GM19463 (cell line): ENCODE results near the gene BTN3A1.
"Not testable (repeated sequence)": the region's sequence is repeated elsewhere in the genome, so short reads cannot be mapped to it uniquely, and the experiment has no call there.

Experiments used
- ATAC-seq: cut with Tn5 transposase; IDR thresholded peaks from one replicate; pipeline ENCODE4 v1.9.1; 2021; ENCODE audit warnings: mild to moderate bottlenecking, moderate library complexity; ENCODE audit not compliant: unreplicated experiment

Gene BTN3A1

DNA sequence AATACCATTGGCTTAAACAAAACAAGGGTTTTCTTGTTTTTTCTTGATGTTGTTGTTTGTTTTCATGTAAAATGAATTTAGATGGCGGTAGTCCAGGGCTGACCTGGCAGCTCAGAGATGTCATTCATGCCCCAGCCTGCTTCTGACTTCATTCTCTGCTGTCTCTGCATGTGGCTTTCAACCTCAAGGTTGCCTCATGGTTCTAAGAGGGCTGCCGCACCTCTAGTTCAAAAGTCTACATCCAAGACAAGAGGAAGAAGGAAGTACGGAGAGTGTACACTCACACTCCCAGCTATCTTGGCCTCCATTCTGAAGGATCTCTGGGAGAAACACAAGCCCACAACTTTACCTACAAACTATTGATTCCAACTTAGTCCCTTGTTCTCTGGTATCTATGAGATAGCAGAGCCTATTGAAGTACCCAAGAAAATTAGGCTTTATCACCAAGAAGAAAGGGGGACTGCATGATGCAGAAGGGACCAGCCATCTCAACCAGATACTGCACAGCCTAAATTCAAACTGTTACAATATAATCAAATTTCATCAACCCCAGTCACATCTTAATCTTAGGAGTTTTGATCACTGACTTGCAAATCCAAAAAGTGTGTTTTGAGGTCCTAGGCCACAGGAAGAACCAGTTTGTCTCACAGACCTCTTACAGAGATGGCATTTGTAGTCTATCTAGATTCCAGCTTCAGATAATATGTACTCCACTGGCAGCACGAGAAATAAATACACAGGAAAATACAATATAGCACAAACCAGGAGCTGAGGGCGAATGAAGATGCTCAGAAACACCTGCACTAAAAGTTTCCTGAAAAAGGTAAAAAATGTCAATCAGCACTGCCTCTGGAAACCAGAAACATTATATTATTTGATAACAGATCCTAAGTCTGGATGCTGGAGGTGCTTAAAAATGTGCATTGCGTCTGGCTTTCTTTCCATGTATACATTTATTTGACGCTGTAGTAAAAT, 37.4 kb downstream of the BTN3A1 start:
- no peak for ATAC-seq

DNA sequence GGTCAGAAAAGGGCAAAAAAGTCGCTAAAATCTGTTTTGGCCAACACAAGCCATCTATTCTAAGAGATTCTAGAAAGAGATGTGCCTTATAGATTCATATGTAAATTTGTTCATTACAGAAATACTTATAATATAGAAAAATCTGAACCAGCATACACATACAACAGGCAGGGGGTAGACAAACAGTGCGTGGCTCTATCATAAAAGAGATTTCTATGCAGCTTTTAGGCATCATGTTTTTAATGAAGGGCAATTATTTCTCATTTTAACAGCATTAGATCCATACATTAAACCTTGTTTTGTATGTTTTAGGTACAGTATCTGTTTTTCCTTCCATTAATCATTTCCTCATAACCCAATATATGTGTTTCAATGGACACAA, 38.9 kb downstream of the BTN3A1 start:
- ATAC-seq: no peak

DNA sequence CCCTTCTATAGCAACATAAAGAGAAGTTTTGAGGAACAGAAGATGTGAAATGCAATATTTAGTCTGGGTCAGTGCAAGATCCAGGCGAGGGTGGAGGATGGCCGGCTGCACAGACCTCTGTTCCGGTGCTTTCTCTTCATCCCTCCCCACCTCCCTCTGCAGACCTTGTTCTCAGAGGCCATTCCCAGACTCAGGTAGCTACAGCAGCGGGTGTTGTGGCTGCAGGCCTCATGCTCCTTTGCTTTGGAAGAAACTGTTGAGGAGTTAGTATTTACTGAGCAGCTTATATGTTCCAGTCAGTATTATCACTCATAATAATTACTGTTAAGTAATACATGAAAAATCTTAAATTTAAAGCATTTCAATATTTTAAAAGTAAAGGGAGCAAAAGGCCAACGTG, 39.9 kb downstream of the BTN3A1 start:
- ATAC-seq: no peak

DNA sequence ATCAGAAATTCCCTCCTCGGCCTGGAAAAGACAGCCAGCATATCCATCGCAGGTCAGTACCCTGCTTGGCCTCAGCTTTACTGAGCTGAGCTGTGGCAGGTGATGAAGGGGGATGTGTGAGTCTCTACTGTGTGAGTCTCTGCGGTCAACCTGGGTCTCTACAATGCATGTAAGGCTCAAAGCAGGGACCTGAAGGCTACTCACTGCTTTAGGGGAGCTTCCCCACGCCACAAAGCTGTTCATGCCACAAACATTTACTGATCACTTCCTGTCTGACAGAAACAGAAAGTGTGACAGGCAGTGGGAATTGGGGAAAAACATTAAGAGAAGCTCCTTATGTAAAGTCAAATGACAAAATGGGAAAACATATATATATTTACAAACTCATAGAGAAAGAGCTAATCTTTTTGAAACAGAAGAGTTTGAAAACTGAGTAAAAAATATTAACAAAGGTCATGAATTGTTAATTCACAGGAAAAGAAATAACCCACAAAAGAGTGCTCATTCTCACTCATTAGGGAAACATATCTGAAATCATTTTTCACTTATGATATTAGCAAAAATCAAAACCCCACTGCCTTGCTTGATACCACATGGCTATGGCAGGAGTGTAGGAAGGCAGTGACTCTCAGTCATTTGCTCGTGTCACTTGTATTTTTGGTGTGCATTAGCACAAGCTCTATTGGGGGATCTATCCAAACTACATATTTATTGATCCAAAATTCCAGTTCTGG, 44.0 kb downstream of the BTN3A1 start:
- ATAC-seq: peak; percentile 92

DNA sequence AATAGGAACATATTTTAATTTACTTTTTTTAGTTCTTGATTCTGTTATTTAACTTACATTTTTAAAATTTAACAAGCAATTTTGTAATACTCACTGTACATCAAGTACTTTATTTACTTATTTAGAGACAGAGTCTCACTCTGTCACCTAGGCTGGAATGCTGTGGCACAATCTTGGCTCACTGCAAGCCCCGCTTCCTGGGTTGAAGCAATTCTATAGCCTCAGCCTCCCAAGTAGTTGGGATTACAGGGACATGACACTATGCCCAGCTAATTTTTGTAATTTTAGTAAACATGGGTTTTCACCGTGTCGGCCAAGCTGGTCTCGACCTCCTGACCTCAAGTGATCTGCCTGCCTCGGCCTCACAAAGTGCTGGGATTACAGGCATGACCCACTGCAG, 45.2 kb downstream of the BTN3A1 start:
- ATAC-seq: no peak

DNA sequence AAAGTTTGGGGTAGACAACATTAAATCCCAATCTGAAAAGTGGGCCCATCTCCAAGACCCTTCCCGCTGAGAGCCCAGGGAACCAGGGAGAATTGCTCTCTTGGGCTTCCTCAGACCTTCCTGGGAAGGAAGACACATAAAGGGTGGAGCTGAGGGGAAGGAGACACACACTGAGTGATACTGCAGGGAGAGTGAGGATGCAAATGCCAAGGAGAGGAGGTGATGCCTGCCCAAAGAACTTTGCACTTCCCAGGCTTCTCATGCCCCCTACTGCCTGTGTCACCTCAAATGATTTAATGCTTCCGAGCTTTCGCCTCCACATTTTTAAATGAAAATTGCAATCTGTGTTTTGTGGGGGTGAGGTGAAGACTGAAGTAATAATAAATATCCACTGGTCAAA, 48.2 kb downstream of the BTN3A1 start:
- ATAC-seq: no peak

DNA sequence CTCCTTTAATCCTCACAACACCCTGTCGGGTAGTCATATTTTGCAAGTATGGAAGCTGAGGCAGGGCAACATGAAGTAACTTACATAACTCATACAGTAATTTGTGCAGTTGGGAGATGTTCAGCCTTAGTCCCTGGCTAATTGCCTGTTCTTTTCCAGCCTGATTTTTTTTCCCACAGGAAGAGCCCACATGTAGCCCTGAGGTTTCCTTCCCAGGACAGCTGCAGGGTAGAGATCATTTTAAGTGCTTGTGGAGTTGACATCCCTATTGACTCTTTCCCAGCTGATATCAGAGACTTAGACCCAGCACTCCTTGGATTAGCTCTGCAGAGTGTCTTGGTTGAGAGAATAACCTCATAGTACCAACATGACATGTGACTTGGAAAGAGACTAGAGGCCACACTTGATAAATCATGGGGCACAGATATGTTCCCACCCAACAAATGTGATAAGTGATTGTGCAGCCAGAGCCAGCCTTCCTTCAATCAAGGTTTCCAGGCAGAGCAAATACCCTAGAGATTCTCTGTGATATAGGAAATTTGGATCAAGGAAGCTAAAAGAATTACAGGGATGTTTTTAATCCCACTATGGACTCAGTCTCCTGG, 50.7 kb downstream of the BTN3A1 start:
- no peak for ATAC-seq

DNA sequence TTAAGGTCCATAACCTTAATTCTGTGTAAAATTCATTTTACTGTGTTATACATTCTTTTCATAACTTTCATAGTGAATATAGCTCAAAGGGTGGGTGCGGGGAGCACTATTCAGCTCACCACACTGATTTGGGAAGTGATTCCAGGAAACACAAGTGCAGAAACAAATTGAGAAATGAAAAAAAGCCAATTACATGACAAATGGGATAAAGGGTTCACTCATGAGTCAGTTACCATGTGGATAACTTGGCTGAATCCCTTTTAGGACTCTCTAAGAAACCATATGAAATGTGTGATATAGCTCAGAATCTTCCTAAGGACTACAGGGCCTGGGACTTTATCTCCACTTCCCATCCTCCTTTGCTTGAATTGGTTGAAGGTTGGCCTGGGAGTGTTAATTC, 52.6 kb downstream of the BTN3A1 start:
- no peak for ATAC-seq

DNA sequence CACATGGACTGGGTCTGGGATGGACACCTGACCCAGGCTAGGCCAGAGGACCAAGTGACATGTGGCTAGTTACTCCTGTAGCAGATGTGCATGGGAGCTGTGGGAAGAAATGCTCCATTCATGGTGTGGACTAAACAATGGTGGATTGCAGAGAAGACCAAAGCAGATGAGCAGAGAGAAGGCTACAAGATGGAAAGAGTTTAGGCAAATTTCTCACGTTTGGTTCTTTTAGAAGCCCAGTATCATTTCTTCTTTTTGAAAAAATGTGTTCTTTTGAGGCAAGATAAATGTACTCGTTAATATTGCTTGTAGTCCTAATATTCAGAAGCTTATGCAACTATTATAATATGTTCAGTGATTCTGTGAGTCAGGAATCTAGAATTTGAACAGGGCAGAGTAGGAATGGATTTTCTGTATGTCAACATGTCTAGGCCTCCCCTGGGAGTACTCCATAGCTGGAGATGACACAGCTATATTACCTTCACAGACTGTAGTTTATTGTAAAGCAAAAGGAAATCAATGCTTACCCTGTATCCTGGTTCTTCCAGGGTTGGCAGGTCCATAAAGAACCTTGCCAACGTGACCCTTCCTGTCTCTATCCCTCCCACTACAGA, 53.4 kb downstream of the BTN3A1 start:
- no peak for ATAC-seq

DNA sequence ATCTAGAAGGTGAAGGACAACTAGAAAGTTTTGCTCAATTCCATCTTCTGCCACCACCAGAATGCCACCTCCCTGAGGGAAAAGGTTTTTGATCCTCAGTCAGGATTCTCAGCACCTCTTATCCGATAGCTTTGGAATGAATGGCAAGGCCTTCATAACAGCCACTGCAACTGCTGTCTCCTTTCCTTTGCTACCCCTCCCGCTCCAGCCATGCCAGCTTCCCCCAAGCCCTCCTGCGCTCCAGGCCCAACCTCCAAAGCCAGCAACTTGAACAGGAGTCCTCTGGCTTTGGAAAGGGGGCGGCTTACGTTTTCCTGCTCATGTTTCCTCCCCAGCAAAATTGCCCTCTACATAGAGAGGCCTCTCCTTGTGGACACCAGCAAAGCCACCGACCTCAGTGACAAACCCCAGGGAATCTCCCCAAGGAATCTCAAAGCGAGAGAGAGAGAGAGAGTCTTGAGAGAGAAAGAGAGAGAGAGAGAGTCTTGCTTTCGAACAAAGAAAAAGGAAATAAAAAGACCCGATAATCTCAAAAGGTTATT, 55.3 kb downstream of the BTN3A1 start:
- peak; percentile 13 for ATAC-seq

DNA sequence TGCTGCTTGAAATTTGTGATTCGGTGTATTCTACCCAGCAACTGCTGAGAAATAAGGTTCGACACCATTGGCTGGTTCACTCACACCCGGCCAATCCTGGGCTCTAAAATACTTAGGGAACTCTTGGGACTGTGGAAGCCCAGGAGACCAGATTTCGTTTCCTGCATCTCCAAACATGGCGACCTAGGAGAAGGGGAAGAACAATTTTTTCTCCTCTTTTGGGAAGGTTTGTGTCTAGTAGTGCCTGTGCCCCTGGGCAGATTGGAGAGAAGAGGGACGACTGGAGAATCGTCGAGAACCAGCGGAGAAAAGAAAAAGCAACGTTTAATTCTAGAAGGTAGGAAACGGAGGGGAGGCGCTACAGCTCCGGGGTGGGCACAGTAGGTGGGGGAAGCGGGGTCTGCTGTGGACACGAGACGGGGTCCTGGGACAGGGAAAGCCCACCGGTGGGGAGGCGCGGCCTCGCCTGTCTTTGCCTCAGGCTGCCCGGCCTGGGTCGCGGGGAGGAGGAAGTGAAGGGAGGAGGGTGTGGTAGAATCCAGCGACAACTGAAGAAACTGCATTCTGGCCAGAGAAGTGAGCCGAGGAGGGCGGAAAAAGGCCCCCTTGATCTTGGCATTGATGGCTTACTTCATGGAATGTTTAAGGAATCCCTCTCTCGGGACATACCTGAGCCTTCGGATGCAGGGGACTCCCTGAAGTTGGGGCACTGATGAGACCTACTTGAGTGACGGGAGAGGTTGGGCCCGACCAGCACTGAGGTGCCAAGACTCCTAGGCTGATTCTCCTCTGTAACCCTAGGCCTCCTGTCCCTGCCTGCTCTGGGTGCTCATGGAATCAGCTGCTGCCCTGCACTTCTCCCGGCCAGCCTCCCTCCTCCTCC, 56.0 kb downstream of the BTN3A1 start, which contains the start of gene BTN2A1:
Gene BTN2A1, plus strand, starts transcription at position 150 of the 883 bp plus-strand sequence. Its CDS starts 682 bp downstream, at position 832.
- peak; percentile 97 for ATAC-seq

DNA sequence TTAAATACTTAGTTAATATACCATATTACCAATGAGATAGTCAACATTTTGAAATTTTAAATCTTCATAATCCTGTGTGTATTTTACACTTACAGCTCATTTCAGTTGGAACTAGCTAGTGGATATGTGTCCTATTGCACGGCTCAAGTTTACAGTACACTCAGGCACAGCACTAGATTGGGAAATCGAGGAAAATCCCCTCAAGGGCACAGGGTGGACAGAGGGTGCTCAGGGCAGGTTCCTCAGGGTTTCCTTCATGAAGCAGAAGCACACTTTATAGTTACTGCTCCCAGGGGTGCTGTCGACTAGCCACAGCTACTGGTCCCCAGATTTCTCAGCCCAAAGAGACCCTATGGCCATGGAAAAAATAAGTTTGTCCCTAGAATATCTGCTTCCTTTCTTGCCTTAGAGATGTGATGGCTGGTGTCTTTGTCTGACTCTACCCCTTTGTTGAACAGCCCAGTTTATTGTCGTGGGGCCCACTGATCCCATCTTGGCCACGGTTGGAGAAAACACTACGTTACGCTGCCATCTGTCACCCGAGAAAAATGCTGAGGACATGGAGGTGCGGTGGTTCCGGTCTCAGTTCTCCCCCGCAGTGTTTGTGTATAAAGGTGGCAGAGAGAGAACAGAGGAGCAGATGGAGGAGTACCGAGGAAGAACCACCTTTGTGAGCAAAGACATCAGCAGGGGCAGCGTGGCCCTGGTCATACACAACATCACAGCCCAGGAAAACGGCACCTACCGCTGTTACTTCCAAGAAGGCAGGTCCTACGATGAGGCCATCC, 57.1 kb downstream of the BTN3A1 start:
- no peak for ATAC-seq

DNA sequence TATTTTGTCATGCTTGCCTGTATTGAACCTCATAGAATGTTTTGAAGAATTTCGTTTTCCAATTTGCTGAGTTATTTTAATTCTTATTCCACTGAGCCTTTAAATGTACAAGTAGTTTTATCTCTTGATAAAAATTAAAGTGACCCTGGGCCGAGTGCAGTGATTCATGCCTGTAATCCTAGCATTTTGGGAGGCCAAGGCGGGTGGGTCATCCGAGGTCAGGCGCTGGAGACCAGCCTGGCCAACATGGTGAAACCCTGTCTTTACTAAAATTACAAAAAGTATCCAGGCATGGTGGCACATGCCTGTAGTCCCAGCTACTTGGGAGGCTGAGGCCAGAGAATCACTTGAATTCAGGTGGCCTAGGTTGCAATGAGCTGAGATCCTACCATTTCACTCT, 59.3 kb downstream of the BTN3A1 start:
- not testable (repeated sequence) for ATAC-seq

DNA sequence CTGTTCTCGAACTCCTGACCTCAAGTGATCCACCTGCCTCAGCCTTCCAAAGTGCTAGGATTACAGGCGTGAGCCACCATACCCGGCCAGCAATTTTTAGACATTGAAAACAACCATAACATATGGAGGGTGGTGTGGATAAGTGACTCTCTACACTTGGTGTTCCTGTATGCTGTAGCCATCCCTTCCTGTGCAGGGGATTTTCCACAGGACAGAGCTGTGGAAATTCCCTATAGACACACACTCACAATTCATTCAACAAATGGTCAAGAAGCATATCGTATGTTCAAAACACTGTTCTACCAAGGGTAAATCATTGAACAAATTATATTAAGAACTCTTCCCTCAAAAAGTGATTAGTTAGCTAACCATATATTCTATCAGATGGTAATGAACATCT, 61.9 kb downstream of the BTN3A1 start:
- ATAC-seq: no peak

DNA sequence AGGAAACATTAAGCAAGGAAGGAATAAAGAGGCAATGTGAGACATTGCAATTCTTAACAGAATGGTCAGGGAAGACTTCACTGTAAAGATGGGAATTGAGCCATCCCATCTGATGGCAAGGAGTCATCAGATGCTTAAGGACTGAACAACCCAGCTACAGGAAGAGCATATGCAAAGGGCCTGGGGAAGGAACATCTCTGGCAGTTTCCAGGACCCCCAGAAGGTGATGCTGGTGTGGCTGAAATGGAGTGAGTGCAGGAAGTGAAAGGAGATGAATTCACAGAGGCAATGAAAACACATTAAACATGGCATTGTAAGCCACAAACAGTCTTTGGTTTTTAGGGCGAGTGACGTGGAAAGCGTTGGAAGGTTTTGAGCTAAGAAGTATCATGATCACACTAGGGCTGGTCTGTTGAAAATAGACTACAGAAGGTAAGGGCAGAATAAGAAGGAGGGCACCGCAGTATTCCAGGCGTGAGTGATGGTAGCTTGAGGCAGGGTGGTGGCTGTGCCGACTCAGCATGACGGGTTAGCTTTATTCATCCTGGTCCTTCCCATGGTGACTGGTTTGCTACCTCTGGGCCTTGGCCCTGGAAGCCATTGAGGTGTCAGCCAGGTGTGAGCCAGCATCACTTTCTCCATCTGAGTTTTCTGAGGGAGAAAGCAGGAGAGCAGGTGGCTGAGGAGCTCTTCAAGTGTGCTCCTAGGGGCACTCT, 62.5 kb downstream of the BTN3A1 start:
- no peak for ATAC-seq
